Upper lobe of left lung (tissue), 4 donors: ENCODE measurements around the gene CACUL1.

Experiments
- POLR2A ChIP-seq, 4 donors: fragments of 450-650 bp; IDR thresholded peaks; one replicate each; pipeline ENCODE4 v1.5.1; 2016 to 2017; ENCODE audit warnings: antibody characterized with exemption in 4 of 4, mild to moderate bottlenecking in 2 of 4
- POLR2AphosphoS5 ChIP-seq, 2 donors: sonication (generic); formaldehyde crosslinking; IDR thresholded peaks; one replicate each; pipeline ENCODE4 v1.5.1; 2017; ENCODE audit warnings: antibody characterized with exemption in 2 of 2
- TF ChIP-seq, protein P1 (sequence below), 6 experiments: fragments of 450-650 bp in 4 of 6; fragments of 200-600 bp in 2 of 6; sonication (generic) in 2 of 6; IDR thresholded peaks; one replicate each; pipeline ENCODE4 v1.5.1; 2016 to 2019; ENCODE audit warnings: antibody characterized with exemption in 6 of 6

DNA sequence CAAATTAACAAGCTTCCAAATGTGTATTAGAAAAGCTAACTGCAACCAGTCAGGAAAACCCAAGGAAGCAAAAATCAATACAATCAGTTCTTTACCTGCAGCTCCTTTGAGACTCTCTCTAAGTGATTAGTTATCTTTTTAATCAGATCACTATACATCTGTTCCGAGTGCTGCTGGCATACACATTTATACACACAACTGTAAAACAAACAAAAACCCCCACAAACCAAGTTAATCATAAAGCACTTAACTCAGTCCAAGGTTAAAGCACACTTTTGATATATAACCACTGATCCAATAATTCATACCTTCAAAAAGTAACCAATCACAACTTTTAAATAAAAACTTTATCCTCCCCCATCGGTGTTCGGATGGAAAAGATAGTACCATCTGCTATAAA is 25.6 kb downstream of the CACUL1 start:
- TF ChIP-seq POLR2A (IDR thresholded peaks at IDR 0.05) (no peak), POLR2AphosphoS5 (IDR thresholded peaks at IDR 0.05) (no peak)
- TF ChIP-seq, protein P1, sequence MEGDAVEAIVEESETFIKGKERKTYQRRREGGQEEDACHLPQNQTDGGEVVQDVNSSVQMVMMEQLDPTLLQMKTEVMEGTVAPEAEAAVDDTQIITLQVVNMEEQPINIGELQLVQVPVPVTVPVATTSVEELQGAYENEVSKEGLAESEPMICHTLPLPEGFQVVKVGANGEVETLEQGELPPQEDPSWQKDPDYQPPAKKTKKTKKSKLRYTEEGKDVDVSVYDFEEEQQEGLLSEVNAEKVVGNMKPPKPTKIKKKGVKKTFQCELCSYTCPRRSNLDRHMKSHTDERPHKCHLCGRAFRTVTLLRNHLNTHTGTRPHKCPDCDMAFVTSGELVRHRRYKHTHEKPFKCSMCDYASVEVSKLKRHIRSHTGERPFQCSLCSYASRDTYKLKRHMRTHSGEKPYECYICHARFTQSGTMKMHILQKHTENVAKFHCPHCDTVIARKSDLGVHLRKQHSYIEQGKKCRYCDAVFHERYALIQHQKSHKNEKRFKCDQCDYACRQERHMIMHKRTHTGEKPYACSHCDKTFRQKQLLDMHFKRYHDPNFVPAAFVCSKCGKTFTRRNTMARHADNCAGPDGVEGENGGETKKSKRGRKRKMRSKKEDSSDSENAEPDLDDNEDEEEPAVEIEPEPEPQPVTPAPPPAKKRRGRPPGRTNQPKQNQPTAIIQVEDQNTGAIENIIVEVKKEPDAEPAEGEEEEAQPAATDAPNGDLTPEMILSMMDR (IDR thresholded peaks at IDR 0.05) = no peak
